Left forelimb (tissue), 1 donor: ENCODE data around the gene PXMP2.

Experiments
- DNase-seq: peaks from one replicate; pipeline ENCODE4 v3.0.0-alpha.2; 2018; ENCODE audit warnings: low spot score

PXMP2 gene

GRCh38 chr12:132687211-132688164 is at the start of gene PXMP2, which contains the start of gene POLE:
Gene PXMP2 (plus strand): TSS chr12:132687587. CDS start chr12:132687671, 84 bp downstream.
Gene POLE (minus strand): TSS chr12:132687342. CDS start chr12:132687315, 27 bp downstream.
- DNase-seq = peak; percentile 97

GRCh38 chr12:132637811-132638210 is 49.6 kb upstream of the PXMP2 start:
- DNase-seq = no peak

- no peak for DNase-seq
Measured at GRCh38 chr12:132638541-132639408, 48.6 kb upstream of the PXMP2 start.

DNA sequence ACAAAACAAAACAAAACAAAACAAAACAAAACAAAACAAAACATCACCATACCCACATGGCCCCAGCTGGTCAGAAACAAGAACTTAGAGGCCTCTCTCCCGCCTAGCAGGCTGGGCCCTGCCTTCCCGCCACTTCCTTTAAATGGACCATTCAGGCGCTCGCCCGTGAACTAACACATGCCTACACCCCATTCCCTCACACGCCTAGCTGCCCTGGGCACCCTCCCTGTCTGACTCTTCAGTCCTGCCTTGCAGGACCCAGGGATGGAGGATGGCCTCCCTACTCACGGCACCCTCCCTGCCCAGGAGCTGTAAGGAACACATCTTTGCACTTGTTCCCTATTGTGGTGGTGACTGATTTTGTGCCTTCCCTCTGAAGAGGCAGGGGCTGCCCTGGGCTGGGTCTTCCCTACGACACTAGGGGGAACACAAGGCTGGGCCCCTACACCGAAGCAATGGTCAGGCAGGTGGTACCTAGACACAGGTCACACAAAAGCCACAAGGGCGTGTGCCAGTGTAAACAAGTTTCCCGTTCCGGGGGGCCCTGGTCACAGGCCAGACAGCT is 47.3 kb upstream of the PXMP2 start:
- DNase-seq = no peak

GRCh38 chr12:132640936-132641335 is 46.5 kb upstream of the PXMP2 start:
- DNase-seq = no peak

DNA sequence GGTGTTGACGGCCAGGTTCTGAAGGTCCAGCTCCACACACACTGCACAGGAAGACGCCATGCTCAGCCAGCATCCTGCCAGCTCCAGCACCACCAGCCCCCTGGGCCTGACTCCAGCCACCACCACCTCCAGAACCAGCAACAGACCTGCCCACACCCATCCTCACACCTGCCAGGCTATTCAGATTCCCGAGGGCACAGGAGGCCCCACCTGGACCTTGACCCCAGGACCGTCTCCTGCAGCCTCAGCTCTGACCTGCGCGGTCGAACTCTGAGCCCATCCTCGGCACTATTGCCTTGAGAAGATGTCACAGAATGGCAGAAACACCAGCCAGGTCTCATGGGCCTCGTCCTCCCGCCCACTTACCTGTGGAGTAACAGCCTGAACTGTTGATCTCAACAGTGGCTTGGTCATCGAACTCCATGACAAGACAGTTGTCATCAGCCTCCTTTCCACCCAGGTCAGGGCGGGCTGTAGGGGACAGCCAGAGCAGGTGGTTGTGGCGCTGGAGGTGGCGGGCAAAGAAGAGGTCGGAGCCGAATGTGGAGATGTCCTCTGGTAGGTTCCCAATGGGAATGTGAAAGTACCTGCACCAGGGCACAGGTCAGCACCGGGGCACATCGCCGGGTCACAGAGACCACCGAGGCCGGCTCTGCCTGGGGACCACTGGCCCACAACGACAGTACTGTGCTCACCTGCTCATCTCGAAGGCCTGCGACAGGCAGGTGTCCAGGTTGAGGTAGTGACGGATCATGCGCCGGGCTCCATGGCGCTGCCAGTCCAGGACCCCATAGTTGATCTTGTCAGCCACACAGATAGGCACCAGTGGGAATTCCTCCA is 45.4 kb upstream of the PXMP2 start:
- no peak for DNase-seq

DNA sequence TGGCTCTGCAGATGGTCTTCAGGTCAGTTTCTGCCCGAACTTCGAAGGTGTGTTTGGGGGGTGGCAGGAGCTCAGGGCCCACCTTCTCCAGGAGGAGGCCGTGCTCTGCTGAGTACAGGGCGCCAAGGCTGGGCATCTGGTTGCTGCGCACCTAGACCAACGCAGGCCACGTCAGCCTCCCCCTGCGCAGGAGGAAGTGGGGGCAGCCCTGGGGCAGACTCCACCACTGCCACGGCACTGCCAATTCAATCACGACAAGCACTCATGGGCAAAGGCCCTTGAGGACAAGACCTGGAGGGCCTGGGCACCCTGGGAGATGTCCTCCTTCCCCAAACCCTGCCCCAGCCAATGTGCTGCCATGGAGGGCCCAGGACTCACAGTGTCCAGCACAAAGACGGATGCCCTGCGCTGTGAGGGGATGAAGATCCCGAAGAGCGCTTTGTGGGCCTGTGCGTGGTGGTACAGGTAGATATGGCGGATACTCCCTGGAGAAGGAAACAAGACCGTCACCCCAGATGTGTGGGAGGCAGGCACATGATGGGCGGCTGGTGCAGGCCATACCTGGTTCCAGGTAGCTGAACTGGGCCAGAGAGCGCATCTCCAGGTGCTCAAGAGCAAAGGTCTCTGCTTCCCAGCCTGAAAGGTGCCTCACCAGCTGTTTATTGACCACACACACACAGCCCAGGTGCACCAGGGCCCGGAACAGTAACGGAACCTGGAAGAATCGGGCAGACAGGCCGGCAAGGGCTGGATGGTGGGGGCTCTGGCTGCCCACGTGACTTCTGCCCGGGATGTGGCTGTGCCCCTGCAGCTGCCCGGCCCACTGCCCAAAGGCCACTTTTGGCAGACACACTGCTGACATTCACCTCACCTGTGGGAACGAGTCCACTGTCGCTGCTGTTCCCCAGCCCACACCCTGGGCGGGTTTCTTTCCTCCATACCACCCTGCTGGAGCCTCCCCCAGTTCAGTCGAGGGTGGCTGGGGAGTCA is 44.2 kb upstream of the PXMP2 start:
- no peak for DNase-seq

DNA sequence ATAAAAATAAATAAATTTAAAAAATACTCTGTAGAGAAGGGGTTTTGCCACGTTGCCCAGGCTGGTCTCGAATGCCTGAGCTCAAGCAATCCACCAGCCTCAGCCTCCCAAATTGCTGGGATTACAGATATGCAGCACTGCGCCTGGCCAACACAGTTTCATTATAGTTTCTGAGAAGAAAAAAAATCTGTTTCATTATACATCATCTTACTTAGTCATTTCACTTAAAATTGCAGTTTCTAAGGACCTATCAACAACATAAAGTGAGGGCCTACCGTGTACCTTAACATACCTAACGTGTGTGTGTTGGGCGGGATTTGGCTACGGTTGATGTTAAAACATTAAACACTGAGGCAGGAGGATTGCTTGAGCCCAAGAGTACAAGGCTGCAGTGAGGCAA is 40.5 kb upstream of the PXMP2 start:
- no peak for DNase-seq

DNA sequence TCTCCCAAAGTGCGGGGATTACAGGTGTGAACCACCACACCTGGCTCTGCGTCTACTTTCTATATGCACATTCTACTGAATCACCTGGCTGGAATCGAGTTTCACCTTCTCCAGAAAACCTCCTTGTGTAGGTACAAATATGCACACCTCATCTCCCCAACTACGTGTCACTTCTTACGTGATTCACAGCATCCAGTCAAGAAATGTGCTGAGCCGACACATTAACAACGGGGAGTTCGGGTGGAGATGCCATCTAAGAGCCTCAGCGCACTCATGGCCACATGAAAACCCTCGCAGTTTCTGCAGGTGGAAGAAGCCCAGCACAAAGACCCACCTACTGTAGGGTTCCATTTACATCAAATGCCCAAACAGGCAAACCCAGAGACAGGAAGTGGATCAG is 39.5 kb upstream of the PXMP2 start:
- no peak for DNase-seq

GRCh38 chr12:132648616-132649225 is 38.7 kb upstream of the PXMP2 start:
- DNase-seq = no peak

DNA sequence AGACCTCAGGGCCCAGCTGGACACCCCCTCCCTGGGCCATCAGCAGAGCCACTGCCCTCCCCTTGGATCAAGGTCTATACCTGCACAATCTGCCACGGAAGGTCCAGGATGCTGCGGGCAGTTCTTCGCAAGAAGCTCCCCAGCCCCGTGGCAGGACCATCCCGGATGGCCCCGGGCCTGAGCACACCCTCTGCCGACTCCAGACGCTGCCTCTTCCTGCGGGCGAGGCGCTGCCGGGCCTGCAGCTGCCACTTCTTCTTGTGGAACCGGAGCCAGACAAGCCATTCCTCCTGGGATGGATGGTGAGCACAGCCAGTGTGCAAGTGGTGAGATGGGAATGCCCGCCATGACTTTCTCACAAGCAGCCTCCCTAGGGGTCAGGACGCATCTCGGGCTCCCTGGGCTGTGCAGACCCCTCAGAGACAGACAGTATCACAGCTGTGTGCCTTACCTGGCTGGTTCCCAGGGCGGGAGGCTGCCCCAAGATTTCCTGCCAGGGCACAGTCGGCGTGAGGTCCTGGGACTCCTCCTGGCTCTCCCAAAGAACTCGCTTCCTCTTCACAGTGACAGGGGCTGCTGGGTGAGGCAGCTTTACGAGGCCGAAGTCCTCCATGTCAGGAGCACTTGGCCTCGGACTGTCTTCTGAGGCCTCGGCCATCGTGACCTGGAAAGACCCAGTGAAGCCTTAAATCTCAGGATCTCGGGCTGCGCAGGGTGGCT is 38.0 kb upstream of the PXMP2 start:
- DNase-seq = no peak

- no peak for DNase-seq
Measured at GRCh38 chr12:132651444-132652100, 35.8 kb upstream of the PXMP2 start.

- DNase-seq = no peak
Measured at GRCh38 chr12:132653567-132654290, 33.7 kb upstream of the PXMP2 start.

DNA sequence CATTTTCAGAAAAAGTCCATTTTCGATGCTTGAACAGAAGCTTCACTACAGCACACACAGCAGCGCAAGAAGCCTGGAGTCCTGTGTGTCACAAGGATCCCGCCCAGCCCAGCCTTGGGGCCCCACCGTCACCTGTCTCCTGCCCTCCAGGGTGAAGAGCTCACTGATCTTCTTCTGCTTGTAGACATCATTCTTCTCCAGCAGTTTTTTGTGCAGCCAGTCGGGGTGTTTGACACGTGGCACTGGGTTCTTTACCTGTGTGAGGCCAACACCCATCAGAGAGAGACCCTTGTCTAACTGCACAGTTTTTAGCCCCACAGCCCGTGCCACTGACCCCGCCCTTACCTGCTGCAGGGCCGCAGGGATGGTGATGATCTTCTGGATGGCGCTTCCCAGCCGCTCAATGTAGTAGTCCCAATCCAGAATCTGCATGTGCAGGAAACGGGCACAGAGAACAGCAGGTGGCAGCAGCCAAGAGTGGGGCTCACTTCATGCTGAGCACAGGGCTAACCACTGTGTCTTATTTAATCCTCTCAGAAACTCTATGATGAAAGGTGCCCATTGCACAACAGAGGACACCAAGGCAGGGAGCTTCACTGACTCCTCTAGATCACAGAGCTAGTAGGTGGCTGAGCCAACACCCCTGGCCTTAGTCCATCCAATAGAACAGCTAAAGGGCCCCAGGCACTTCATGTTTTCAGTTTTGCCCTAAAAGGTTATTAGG is 30.2 kb upstream of the PXMP2 start:
- DNase-seq = no peak

- no peak for DNase-seq
Measured at GRCh38 chr12:132658149-132658894, 29.1 kb upstream of the PXMP2 start.

DNA sequence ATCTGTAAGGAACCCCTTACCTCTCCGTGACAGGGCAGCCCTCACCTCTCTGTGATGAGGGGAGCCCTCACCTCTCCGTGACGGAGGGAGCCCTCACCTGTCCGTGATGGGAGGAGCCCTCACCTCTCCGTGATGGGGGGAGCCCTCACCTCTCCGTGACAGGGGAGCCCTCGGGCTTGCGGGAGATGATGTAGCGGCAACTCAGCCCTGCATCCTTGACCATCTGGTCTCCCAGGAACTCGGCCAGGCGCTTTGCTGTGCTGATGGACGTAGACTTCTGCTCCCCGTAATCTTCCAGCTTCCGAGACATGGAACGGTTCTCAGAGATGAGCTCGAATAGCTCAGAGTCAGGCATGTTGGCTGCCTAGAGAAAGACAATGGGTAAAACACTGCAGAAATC is 28.2 kb upstream of the PXMP2 start:
- DNase-seq = no peak
